ENCODE data around the gene PLPPR2.

- TF ChIP-seq POLR2A (IDR thresholded peaks at IDR 0.05) (no peak), CTCF (IDR thresholded peaks at IDR 0.05 in 8 of 11, conservative IDR thresholded peaks at IDR 0.05 in 3 of 11) (no peak)
Observed at GRCh38 chr19:11356074-11356397, 804 bp downstream of the PLPPR2 start.
